ENCODE data around the gene TRIM8.

TRIM8 gene

GRCh38 chr10:102650655-102651454, 6.6 kb downstream of the TRIM8 start:
- H3K4me3 ChIP-seq (ENCODE audit: low read depth, low read length) = no peak overlapping the region
- H3K27ac ChIP-seq = no peak overlapping the region
- H3K36me3 ChIP-seq (replicated peaks) = peaks cover 44% of the 10 kb centered on the region
- H3K27me3 ChIP-seq (replicated peaks) = no peaks in the 10 kb centered on the region
- TF ChIP-seq CTCF (IDR thresholded peaks at IDR 0.05; ENCODE audit: low read depth, low read length, missing control alignments) = no peak
- DNase-seq = no peak
- in situ Hi-C loops (cut with HindIII; ENCODE audit: low pct_ligation_motif_present, low sequenced_read_pairs) = no loop called here

- no peak for DNase-seq
- no peak overlapping the region for H3K27ac ChIP-seq
- TF ChIP-seq CTCF (IDR thresholded peaks at IDR 0.05; ENCODE audit: low read depth, low read length, missing control alignments) = no peak
- no peak overlapping the region for H3K4me3 ChIP-seq (ENCODE audit: low read depth, low read length)
- H3K27me3 ChIP-seq (replicated peaks) = no peaks in the 10 kb centered on the region
- in situ Hi-C loops (cut with HindIII; ENCODE audit: low pct_ligation_motif_present, low sequenced_read_pairs) = no loop called here
- peaks cover 49% of the 10 kb centered on the region for H3K36me3 ChIP-seq (replicated peaks)
Observed at GRCh38 chr10:102651455-102652169, 7.3 kb downstream of the TRIM8 start.

DNA sequence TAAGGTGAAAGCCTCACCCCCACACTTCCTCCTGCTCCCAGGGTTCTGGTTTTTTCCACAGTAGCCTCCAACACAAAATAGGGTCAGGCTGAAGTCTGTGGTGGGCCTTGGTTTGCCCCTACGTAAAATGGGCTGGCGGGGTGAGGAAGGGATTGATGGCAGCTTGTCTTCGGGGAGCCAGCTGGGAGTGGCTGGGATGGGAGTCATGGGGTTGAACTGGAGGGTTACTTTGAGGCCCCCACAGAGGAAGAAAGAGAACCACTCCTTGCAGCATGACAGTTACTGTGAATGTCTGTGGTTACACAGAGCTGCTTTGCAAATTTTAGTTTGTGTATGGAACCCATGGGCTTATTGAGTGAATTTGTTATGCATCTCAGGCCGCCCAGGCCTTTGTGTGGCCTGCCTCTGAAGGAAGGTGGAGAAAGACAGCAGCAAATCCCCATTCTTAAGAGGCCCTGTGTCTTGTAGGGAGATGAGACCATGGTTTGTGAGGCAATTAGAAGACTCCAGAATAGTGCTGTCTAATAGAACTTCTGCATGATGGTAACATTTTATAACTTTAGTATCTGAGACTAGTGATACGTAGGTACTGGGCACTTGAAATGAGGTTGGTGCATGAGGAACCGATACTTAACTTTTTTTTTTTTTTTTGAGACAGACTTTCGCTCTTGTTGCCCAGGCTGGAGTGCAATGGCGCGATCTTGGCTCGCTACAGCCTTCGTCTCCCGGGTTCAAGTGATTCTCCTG, 8.1 kb downstream of the TRIM8 start:
- H3K27ac ChIP-seq = no peak overlapping the region
- no peaks in the 10 kb centered on the region for H3K27me3 ChIP-seq (replicated peaks)
- no peak for TF ChIP-seq CTCF (IDR thresholded peaks at IDR 0.05; ENCODE audit: low read depth, low read length, missing control alignments)
- DNase-seq = no peak
- in situ Hi-C loops (cut with HindIII; ENCODE audit: low pct_ligation_motif_present, low sequenced_read_pairs) = no loop called here
- H3K36me3 ChIP-seq (replicated peaks) = peaks cover 56% of the 10 kb centered on the region
- no peak overlapping the region for H3K4me3 ChIP-seq (ENCODE audit: low read depth, low read length)

GRCh38 chr10:102653060-102653459, 8.8 kb downstream of the TRIM8 start:
- peaks cover 56% of the 10 kb centered on the region for H3K36me3 ChIP-seq (replicated peaks)
- no peak for TF ChIP-seq CTCF (IDR thresholded peaks at IDR 0.05; ENCODE audit: low read depth, low read length, missing control alignments)
- no peak overlapping the region for H3K27ac ChIP-seq
- DNase-seq = no peak
- H3K27me3 ChIP-seq (replicated peaks) = no peaks in the 10 kb centered on the region
- in situ Hi-C loops (cut with HindIII; ENCODE audit: low pct_ligation_motif_present, low sequenced_read_pairs) = no loop called here
- no peak overlapping the region for H3K4me3 ChIP-seq (ENCODE audit: low read depth, low read length)

DNA sequence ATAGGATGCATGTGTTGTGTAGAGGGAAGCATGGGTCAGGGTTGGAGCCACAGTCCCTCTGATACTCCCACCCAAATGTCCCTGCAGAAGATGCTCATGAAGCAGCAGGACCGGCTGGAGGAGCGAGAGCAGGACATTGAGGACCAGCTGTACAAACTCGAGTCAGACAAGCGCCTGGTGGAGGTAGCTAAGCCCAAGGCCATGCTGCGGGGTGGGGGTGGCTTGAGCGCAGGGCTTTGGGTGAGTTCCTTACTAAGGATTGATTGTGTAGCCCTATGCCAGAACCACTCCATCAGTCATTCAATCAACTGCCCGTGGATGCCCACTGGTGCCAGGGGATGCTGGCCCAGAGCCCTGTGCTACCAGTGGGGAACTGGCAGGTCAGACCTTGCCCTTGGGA, 10.3 kb downstream of the TRIM8 start:
- in situ Hi-C loops (cut with HindIII; ENCODE audit: low pct_ligation_motif_present, low sequenced_read_pairs) = no loop called here
- TF ChIP-seq CTCF (IDR thresholded peaks at IDR 0.05; ENCODE audit: low read depth, low read length, missing control alignments) = no peak
- peaks cover 61% of the 10 kb centered on the region for H3K36me3 ChIP-seq (replicated peaks)
- H3K4me3 ChIP-seq (ENCODE audit: low read depth, low read length) = no peak overlapping the region
- no peaks in the 10 kb centered on the region for H3K27me3 ChIP-seq (replicated peaks)
- DNase-seq = no peak
- no peak overlapping the region for H3K27ac ChIP-seq

Data from brain microvascular endothelial cell (primary cell).